GM12891 (cell line): Measurements from ENCODE around the gene ATP6V1B1.

ENCODE experiments used
- PAX5 ChIP-seq: IDR thresholded peaks from 2 replicates; pipeline ENCODE4 v1.6.1; 2011; ENCODE audit warnings: low read length, moderate library complexity, mild to moderate bottlenecking; ENCODE audit not compliant: insufficient read depth, severe bottlenecking
- POLR2A ChIP-seq: IDR thresholded peaks from 2 replicates; pipeline ENCODE4 v1.6.1; 2011; ENCODE audit warnings: low read depth, low read length, control low read depth
- POLR2AphosphoS5 ChIP-seq: IDR thresholded peaks from 2 replicates; pipeline ENCODE4 v1.6.1; 2011; ENCODE audit warnings: low read depth, low read length, control low read depth
- POU2F2 ChIP-seq: IDR thresholded peaks from 2 replicates; pipeline ENCODE4 v1.6.1; 2011; ENCODE audit warnings: low read depth, mild to moderate bottlenecking, control low read depth, low read length, moderate library complexity
- SPI1 ChIP-seq: IDR thresholded peaks from 2 replicates; pipeline ENCODE4 v1.6.1; 2011; ENCODE audit warnings: low read depth, low read length, control low read depth
- TAF1 ChIP-seq: IDR thresholded peaks from 2 replicates; pipeline ENCODE4 v1.6.1; 2011; ENCODE audit warnings: low read depth, low read length, control low read depth

GRCh38 chr2:70938586-70938950 is 2.9 kb downstream of the ATP6V1B1 start:
- TF ChIP-seq POLR2A (no peak), POLR2AphosphoS5 (no peak), TAF1 (no peak), SPI1 (no peak), POU2F2 (no peak), PAX5 (no peak)
